Stimulated activated CD8-positive, alpha-beta memory T cell treated with anti-CD3 and anti-CD28 coated beads, Interleukin-12 subunit alpha, Interleukin-12 subunit beta, amount 100 ng/mL, for 24 hours (primary cell): ENCODE data around the gene NIN.
"Not testable (repeated sequence)": the region's sequence is repeated elsewhere in the genome, so short reads cannot be mapped to it uniquely, and the experiment has no call there.

Experiments
- DNase-seq: peaks from one replicate; pipeline ENCODE4 v3.0.0-alpha.2; 2020; ENCODE audit errors: extremely low read depth

NIN gene

DNA sequence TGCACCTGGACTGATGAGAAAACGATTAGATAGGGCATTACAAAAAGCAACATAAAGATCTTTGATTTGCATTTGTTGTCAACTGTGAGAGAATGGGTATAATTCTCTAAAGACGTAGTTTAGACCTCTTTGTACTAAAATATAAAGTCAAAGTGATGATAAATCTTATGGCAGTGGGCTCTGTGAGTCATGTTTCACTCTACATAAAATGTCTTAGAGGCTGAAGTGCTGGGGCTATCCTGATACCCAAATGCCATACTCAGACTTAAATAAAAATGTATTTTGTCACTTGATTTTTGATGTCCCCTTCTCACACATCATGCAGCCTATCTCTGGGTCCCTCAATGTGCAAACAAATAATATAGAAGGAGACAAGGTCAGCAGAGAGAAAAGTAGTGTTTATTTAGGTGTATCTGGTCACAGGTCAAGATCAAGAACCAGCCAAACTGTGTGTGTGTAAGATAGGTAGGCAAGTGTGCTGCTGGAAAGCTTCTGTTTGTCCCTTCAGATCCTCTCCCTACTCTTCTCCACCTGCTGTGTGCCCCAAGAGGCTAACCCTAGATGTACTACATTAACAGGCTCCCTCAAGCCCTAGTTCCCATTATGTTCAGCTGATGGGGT is 7.0 kb upstream of the NIN start:
- no peak for DNase-seq

DNA sequence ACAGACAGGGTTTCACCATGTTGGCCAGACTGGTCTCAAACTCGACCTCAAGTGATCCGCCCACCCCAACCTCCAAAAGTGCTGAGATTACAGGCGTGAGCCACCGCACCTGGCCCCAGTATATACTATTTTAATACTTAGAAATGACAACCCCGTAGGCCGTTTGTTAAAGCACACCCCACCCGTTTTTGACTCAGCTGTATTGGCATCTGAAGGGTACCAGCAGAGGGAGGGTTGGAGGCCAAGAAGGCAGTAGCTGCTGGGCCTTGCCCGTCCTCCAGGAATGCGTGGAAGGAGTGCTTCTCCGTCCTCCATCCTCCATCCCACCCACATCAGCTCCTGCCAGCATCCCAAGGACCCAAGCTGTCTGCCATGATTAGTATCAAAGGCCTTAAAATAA is 6.3 kb upstream of the NIN start:
- no peak for DNase-seq

GRCh38 chr14:50836515-50836914 is 5.6 kb upstream of the NIN start:
- DNase-seq, result no peak

GRCh38 chr14:50835280-50835679 is 4.3 kb upstream of the NIN start:
- no peak for DNase-seq

- no peak for DNase-seq
Observed at GRCh38 chr14:50834802-50835276, 3.9 kb upstream of the NIN start.

DNA sequence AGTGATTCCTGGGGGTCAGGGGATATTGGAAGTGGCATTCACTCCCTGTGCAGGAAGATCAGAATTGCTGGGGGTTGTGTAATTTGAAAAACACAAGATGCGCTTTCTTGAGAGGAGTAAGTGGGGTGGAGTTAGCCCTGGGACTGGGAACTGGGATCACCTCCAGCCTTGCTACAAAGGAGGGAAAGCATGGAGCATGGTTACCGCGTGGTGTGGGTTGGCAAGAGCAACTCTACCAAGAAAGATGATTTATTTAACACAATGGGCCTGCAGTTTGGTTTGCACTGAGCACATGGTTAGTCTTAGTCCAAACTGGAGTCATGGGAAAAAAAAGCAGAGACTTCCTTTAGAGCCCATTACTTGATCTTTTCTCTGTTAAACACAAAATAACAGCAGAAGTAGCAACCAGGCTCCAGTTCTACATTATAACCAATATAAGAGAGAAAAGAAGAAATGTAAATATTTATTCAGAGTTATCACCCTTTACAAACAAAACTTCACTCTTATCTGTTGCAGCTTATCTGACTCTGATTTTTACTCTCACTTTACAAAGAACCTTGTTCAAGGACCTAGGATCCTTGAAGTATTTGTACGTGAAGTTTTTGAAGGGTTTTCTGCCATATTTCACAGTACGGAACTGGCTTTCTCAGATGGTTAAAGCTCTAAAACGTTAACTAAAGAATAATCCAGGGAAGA is 2.1 kb upstream of the NIN start:
- DNase-seq, result no peak

- DNase-seq, result no peak
Observed at GRCh38 chr14:50831726-50832168, 785 bp upstream of the NIN start.

GRCh38 chr14:50830044-50830931 is 674 bp downstream of the NIN start:
- DNase-seq, result peak; percentile 33

DNA sequence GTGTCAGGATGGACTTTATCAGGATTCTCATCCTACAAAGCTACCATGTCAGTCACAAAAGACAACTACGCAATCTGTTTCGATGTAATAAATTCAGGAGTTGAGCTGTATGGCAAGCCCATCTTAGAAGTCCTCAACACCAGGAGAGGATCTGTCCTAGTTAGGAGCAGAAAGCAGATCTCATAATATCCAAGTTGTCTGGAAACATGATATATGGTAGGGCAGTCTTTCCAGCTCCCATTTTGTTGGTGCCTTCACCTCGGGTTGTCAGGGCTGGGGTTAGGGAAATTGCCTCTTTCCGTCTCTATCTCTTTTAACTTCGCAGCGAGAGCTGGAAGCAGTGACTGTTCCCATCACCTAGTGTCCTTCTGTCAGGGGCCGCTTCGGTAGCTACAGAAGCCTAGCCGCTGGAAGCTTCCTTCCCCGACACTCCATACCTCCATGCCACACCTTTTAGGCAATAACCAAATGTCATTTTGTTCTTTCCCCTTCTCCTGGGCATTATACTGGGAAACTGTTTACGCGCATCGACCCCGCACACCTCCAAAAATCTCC is 1.4 kb downstream of the NIN start:
- DNase-seq, result no peak

DNA sequence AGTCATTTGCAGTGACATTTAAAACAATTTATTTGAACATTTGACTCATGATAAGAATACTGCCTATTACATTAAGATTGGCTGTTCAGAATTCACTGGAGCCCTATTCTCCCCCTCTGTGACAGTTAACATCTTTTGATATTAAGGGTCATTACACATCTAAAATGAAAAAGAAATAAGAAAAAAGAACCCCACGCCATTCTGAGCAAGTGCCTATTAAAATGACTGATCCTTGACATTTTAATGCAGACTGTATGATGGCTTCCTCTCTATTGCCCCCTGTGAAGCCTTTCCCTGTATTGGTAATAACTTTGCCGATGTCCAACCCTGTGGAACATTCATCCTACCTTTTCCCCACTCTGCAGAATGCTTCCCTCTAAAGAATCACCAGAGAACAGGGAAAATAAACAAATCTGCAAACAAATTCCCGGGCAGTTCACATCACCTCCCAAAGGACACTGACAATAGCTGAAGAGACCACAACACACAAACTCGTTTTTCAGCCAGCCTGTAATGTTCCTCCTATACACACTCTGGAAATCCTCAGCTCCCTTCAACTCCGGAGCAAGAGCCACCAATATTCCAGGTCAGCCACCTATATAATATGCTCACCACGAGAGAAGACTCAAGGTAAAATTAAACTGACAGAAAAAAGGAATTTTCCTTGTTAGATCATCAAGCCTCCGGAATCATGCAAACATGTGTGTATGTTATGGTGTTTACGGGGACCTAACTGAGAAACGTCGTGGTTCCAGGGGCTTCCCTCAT is 2.1 kb downstream of the NIN start:
- no peak for DNase-seq

DNA sequence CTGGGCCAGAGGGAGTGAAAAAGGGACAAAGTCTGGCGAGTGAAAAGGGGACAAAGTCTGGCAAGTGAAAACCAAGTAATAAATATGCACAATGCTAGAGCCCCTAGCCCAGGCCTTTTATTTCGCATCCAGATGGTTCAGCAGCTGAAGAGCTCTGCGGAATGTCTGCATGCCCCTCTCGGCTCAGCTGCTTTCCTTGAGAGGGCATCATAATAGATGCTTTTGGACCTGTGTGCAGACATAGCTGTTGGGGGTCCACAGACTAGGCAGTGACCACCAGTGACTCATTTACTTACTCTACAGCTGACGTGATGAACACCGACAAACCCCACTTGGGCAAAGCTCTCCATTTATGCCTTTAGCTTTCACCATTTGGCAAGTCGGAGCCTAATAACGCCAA is 4.3 kb downstream of the NIN start:
- DNase-seq, result no peak

DNA sequence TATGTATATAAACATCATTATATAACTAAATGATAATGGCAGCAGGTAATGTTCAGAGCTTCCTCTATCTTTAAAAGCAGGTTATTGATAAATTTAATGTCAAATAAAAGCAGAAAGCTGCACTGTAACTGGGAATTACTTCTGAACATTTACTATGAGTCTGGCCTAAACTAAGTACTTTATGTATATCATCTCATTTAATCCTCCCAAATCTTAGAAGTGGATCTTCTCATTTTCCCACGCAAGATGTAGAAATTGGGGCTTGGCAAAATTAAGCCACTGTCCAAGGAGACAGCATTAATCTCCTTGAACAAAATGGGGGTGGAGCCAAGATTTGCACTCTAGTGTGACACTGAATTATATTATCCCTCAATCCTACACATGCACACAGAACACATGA is 5.7 kb downstream of the NIN start:
- no peak for DNase-seq

- DNase-seq, result no peak
Observed at GRCh38 chr14:50823762-50824636, 7.0 kb downstream of the NIN start.

DNA sequence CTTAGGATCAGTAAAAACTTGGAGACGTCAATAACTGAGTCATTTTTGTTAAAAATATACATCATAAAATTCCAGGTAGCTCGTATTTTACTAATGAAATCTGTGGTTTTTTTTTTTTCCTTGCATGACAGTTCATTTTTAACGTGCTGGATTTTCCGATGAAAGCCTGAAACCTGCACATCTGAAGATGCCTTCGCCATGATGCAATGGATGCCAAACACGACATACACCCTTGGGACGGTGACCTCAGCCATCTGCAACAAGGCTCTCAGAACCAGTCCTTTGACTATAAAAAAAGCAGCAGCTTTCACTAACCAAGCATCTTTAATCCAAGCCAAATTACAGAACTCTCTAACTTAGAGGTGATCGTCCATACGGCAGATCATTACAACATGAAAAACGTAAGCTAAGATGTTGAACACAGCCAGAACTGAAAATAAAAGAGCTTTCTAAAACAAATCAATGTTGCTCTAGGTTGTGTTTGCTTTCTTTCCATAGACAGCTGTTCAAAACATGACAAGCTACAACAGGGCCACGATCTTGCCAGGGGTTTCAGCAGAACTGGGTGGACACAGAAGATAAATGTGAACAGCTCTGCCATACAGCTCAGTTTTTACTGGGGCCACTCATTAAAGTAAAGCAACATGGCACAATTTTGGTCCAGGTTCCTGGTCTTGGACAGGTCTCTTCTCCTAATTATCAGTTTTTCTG is 7.8 kb downstream of the NIN start:
- no peak for DNase-seq

- no peak for DNase-seq
Observed at GRCh38 chr14:50822501-50823042, 8.4 kb downstream of the NIN start.

GRCh38 chr14:50821510-50822464 is 9.2 kb downstream of the NIN start:
- no peak for DNase-seq

DNA sequence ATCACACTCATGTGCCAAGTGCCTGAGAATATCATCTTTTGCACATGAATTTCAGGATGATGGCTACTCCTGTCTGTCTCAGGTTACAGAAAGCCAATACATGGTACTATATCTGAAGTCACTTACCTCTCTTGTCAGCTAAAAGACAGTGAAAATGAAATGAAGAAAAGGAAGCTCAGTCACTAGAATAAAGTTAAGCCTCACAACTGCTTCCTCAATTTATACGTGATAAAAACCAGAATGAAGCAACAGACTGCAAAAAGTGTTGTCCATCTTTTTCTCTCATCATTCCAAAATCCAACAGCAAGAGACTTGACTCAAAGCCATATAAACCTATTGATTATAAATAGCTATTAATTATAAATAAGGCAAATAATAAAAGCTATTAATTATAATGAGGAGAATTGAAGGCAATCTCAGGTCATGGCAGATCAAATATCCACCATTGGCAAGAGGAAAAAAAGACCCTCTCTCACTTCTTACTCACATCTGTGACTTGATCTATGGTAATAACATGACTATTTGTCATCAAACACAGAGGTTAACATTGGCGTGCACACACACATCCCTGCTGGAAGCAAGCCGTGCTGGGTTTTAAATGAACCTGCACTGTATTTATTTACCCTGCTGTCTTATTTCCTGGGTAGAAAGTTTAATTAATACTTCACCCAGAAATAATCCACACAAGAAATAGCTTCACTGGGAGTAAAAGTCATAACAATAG is 10.0 kb downstream of the NIN start:
- DNase-seq, result no peak

DNA sequence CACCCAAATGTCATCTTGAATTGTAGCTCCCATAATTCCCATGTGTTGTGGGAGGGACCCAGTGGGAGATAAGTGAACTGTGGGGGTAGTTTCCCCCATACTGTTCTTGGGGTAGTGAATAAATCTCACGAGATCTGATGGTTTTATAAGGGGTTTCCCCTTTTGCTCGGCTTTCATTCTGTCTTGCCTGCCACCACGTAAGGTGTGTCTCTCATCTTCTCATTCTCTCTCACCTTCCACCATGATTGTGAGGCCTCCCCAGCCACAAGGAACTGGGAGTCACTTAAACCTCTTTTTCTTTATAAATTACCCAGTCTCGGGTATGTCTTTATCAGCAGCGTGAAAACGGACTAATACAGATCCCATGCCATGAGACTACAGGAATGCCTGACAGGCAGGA is 11.7 kb downstream of the NIN start:
- not testable (repeated sequence) for DNase-seq
